HEK293 (cell line): Measurements from ENCODE around the gene THUMPD2.

Experiments
- CTCF ChIA-PET: fragments of 350-600 bp; formaldehyde crosslinking; extraction: SDS; loops from one replicate; lab custom pipeline; 2021; ENCODE audit warnings: antibody characterized with exemption; lab: Yijun Ruan, JAX
- POLR2A ChIA-PET: fragments of 300-600 bp; formaldehyde crosslinking; extraction: SDS; loops from one replicate; lab custom pipeline; 2020; ENCODE audit warnings: antibody characterized with exemption, inconsistent platforms; lab: Yijun Ruan, JAX
- H3K27ac ChIP-seq: fragments of 200-500 bp; sonication (Bioruptor generic); 2 replicates; pipeline ENCODE4 v1.5.1; 2014; ENCODE audit warnings: low read depth, low read length, control low read depth, inconsistent platforms; ENCODE audit errors: extremely low read depth
- H3K36me3 ChIP-seq, 2 experiments: fragments of 200-500 bp in 1 of 2; sonication (Bioruptor generic) in 1 of 2; 1 replicate in 1 of 2; 2 replicates in 1 of 2; pipeline ENCODE4 v1.5.1; 2014 to 2017; ENCODE audit warnings: inconsistent platforms in 2 of 2, low read length in 2 of 2; ENCODE audit not compliant: control insufficient read depth in 2 of 2, insufficient read depth in 1 of 2
- H3K4me1 ChIP-seq: fragments of 200-500 bp; sonication (Bioruptor generic); 2 replicates; pipeline ENCODE4 v1.5.1; 2014; ENCODE audit warnings: mild to moderate bottlenecking, low read length, inconsistent platforms; ENCODE audit not compliant: control insufficient read depth, insufficient read depth
- H3K4me3 ChIP-seq: 2 replicates; pipeline ENCODE4 v1.5.1; 2011; ENCODE audit warnings: low read depth, mild to moderate bottlenecking, control low read depth, low read length, moderate library complexity
- H3K9me3 ChIP-seq: fragments of 200-500 bp; sonication (Bioruptor generic); 2 replicates; pipeline ENCODE4 v1.5.1; 2014; ENCODE audit warnings: low read depth, low read length, inconsistent platforms; ENCODE audit not compliant: control insufficient read depth, insufficient read depth
- HOXC10 ChIP-seq: sonication (generic); formaldehyde crosslinking; IDR thresholded peaks from 2 replicates; pipeline ENCODE4 v1.8.1; 2023; ENCODE audit warnings: mild to moderate bottlenecking, missing genetic modification reagents
- KLF8 ChIP-seq: fragments of 450-650 bp; formaldehyde crosslinking; IDR thresholded peaks from 2 replicates; pipeline ENCODE4 v1.5.1; 2016; ENCODE audit warnings: missing biosample characterization, missing genetic modification characterization
- SP3 ChIP-seq: fragments of 450-650 bp; formaldehyde crosslinking; IDR thresholded peaks from 2 replicates; pipeline ENCODE4 v1.5.1; 2016; ENCODE audit warnings: missing biosample characterization, missing genetic modification characterization
- YY1 ChIP-seq: fragments of 450-650 bp; formaldehyde crosslinking; IDR thresholded peaks from 2 replicates; pipeline ENCODE4 v1.5.1; 2018; ENCODE audit warnings: missing biosample characterization, missing genetic modification characterization
- ZBTB6 ChIP-seq: fragments of 450-650 bp; formaldehyde crosslinking; IDR thresholded peaks from 2 replicates; pipeline ENCODE4 v1.5.1; 2017; ENCODE audit warnings: missing biosample characterization, missing genetic modification characterization
- ZNF174 ChIP-seq: fragments of 450-650 bp; formaldehyde crosslinking; IDR thresholded peaks from 2 replicates; pipeline ENCODE4 v1.5.0; 2017; ENCODE audit warnings: missing biosample characterization, mild to moderate bottlenecking, missing genetic modification characterization
- ZNF24 ChIP-seq: fragments of 450-650 bp; formaldehyde crosslinking; IDR thresholded peaks from 2 replicates; pipeline ENCODE4 v1.5.1; 2016; ENCODE audit warnings: missing biosample characterization, missing genetic modification characterization
- ZNF266 ChIP-seq: fragments of 450-650 bp; formaldehyde crosslinking; IDR thresholded peaks from 2 replicates; pipeline ENCODE4 v1.5.1; 2016; ENCODE audit warnings: missing biosample characterization, missing genetic modification characterization, low read depth
- ZNF335 ChIP-seq: fragments of 450-650 bp; formaldehyde crosslinking; conservative IDR thresholded peaks from 2 replicates; pipeline ENCODE4 v1.5.1; 2016; ENCODE audit warnings: missing biosample characterization, missing genetic modification characterization
- ZNF354C ChIP-seq: fragments of 450-650 bp; formaldehyde crosslinking; IDR thresholded peaks from 2 replicates; pipeline ENCODE4 v1.5.1; 2016; ENCODE audit warnings: missing biosample characterization, missing genetic modification characterization, low read depth, borderline replicate concordance
- ZNF449 ChIP-seq: fragments of 450-650 bp; formaldehyde crosslinking; IDR thresholded peaks from 2 replicates; pipeline ENCODE4 v1.5.1; 2017; ENCODE audit warnings: missing biosample characterization, mild to moderate bottlenecking, missing genetic modification characterization, moderate library complexity
- ZNF518A ChIP-seq: fragments of 450-650 bp; formaldehyde crosslinking; conservative IDR thresholded peaks from 2 replicates; pipeline ENCODE4 v1.5.1; 2016; ENCODE audit warnings: low read depth, missing biosample characterization, missing genetic modification characterization
- ZNF529 ChIP-seq: fragments of 450-650 bp; formaldehyde crosslinking; IDR thresholded peaks from 2 replicates; pipeline ENCODE4 v1.5.1; 2017; ENCODE audit warnings: missing genetic modification characterization, missing biosample characterization; ENCODE audit not compliant: insufficient replicate concordance
- ZNF530 ChIP-seq: fragments of 450-650 bp; formaldehyde crosslinking; IDR thresholded peaks from 2 replicates; pipeline ENCODE4 v1.5.1; 2016; ENCODE audit warnings: low read depth, missing biosample characterization, missing genetic modification characterization
- ZNF555 ChIP-seq: fragments of 450-650 bp; formaldehyde crosslinking; conservative IDR thresholded peaks from 2 replicates; pipeline ENCODE4 v1.5.1; 2017; ENCODE audit warnings: missing biosample characterization, mild to moderate bottlenecking, missing genetic modification characterization, inconsistent platforms
- ZNF571 ChIP-seq: fragments of 450-650 bp; formaldehyde crosslinking; IDR thresholded peaks from 2 replicates; pipeline ENCODE4 v1.5.0; 2017; ENCODE audit warnings: missing biosample characterization, missing genetic modification characterization
- ZNF600 ChIP-seq: fragments of 450-650 bp; formaldehyde crosslinking; IDR thresholded peaks from 2 replicates; pipeline ENCODE4 v1.5.1; 2016; ENCODE audit warnings: missing biosample characterization, missing genetic modification characterization
- ZNF626 ChIP-seq: fragments of 450-650 bp; sonication (Bioruptor Pico); formaldehyde crosslinking; IDR thresholded peaks from 2 replicates; pipeline ENCODE4 v1.5.1; 2018; ENCODE audit warnings: missing biosample characterization, missing genetic modification characterization, inconsistent platforms
- ZNF654 ChIP-seq: fragments of 450-650 bp; formaldehyde crosslinking; IDR thresholded peaks from 2 replicates; pipeline ENCODE4 v1.5.1; 2016; ENCODE audit warnings: low read depth, missing biosample characterization, missing genetic modification characterization
- ZNF701 ChIP-seq: fragments of 450-650 bp; formaldehyde crosslinking; IDR thresholded peaks from 2 replicates; pipeline ENCODE4 v1.5.1; 2016; ENCODE audit warnings: missing biosample characterization, missing genetic modification characterization
- ZNF704 ChIP-seq: fragments of 450-650 bp; formaldehyde crosslinking; IDR thresholded peaks from 2 replicates; pipeline ENCODE4 v1.5.1; 2016; ENCODE audit warnings: missing biosample characterization, missing genetic modification characterization
- ZNF76 ChIP-seq: fragments of 450-650 bp; formaldehyde crosslinking; IDR thresholded peaks from 2 replicates; pipeline ENCODE4; 2016; ENCODE audit warnings: low read depth, missing biosample characterization, missing genetic modification characterization, borderline replicate concordance
- ZNF785 ChIP-seq: fragments of 450-650 bp; formaldehyde crosslinking; IDR thresholded peaks from 2 replicates; pipeline ENCODE4 v1.5.1; 2016; ENCODE audit warnings: missing biosample characterization, missing genetic modification characterization

THUMPD2 gene

GRCh38 chr2:39696838-39697237 is 82.2 kb downstream of the THUMPD2 start:
- H3K4me1 ChIP-seq, result peaks cover 3% of the 10 kb centered on the region; the same call in 1 of the 2 replicates
- no peak overlapping the region for H3K4me3 ChIP-seq
- H3K36me3 ChIP-seq, result no peaks in the 10 kb centered on the region
- no peak overlapping the region for H3K27ac ChIP-seq
- peak; percentile 36 for TF ChIP-seq ZNF654 (tag by site-specific recombination)
- no peak for TF ChIP-seq ZNF555 (tag by site-specific recombination)
- no peak for TF ChIP-seq ZNF704
- TF ChIP-seq ZNF785 (tag by site-specific recombination), result no peak
- CTCF ChIA-PET, result interaction anchor here (0.6 to 2.7 kb wide), 27 partner anchors 11 to 750 kb away, joined by 3 to 38 read pairs (median 4); no protein-coding TSS in a partner anchor
- no peaks in the 10 kb centered on the region; the same call in 1 of the 2 replicates for H3K9me3 ChIP-seq
- POLR2A ChIA-PET, result interaction anchor here (1.3 kb wide), 1 partner anchor 576 kb away, joined by 3 read pairs; the partner anchor contains the start of gene SOS1

- POLR2A ChIA-PET, result interaction anchor here (0.6 to 1.3 kb wide), 2 partner anchors 122 to 576 kb away, joined by 3 read pairs; partner anchors contain the start of gene SOS1
- Histone ChIP-seq H3K36me3 (no peaks in the 10 kb centered on the region), H3K9me3 (no peaks in the 10 kb centered on the region; the same call in none of the 2 replicates), H3K27ac (no peak overlapping the region), H3K4me1 (peaks cover 3% of the 10 kb centered on the region; the same call in 1 of the 2 replicates), H3K4me3 (no peak overlapping the region)
- CTCF ChIA-PET, result interaction anchor here (0.6 to 2.7 kb wide), 23 partner anchors 10 to 749 kb away, joined by 3 to 38 read pairs (median 4); no protein-coding TSS in a partner anchor
- TF ChIP-seq ZNF704 (no peak), ZNF701 (no peak), ZNF530 (tag by site-specific recombination) (no peak), YY1 (tag by site-specific recombination) (no peak), ZNF335 (tag by site-specific recombination) (0 out of 2 replicates have a peak, but pooled peaks have one; percentile 17), ZNF449 (tag by site-specific recombination) (peak; percentile 51; the same call in 1 of the 2 replicates), ZNF626 (no peak), HOXC10 (no peak), ZNF354C (no peak), KLF8 (tag by site-specific recombination) (no peak), ZNF174 (tag by site-specific recombination) (no peak), ZNF266 (no peak), ZNF600 (tag by site-specific recombination) (peak; percentile 57), ZNF24 (tag by site-specific recombination) (no peak), ZNF518A (tag by site-specific recombination) (0 out of 2 replicates have a peak, but pooled peaks have one; percentile 13), ZBTB6 (tag by site-specific recombination) (no peak), ZNF529 (tag by site-specific recombination) (no peak), ZNF571 (tag by site-specific recombination) (no peak), SP3 (tag by site-specific recombination) (no peak), ZNF76 (tag by site-specific recombination) (no peak)
These were observed 82.9 kb downstream of the THUMPD2 start for GRCh38 chr2:39696101-39696553.
